BJ (cell line): ENCODE measurements around the gene ARHGEF28. TPM values are rescaled to one million over a fixed set of nuclear protein-coding genes. Genes with fewer than 3 reads are reported as not detected.

Source experiments
- CTCF ChIA-PET: fragments of 350-600 bp; formaldehyde crosslinking; extraction: SDS; loops from one replicate; lab custom pipeline; 2021; ENCODE audit warnings: antibody characterized with exemption, inconsistent platforms; lab: Yijun Ruan, JAX
- POLR2A ChIA-PET: fragments of 300-600 bp; sonication (Branson Sonifier 250); formaldehyde crosslinking; extraction: SDS; loops from one replicate; lab custom pipeline; 2021; ENCODE audit warnings: antibody characterized with exemption; lab: Charles Lee
- DNase-seq: peaks from one replicate; pipeline ENCODE4 v3.0.0-alpha.2; 2011; ENCODE audit warnings: low read depth
- H3K27me3 ChIP-seq: 2 replicates; pipeline ENCODE4 v1.6.0; 2011; ENCODE audit warnings: low read length; ENCODE audit not compliant: control insufficient read depth, insufficient read depth
- H3K36me3 ChIP-seq: 2 replicates; pipeline ENCODE4 v1.5.1; 2011; ENCODE audit warnings: low read length; ENCODE audit not compliant: control insufficient read depth, insufficient read depth
- H3K4me3 ChIP-seq: 2 replicates; pipeline ENCODE4 v1.5.1; 2011; ENCODE audit warnings: low read depth, mild to moderate bottlenecking, control low read depth, low read length
- polyA plus RNA-seq: library from polyadenylated mRNA; depleted of rRNA; stranded (reverse); fragments of >200 nt; gene quantifications from 2 replicates; pipeline ENCODE4 v1.2.3, GENCODE V29; 2011
- TF ChIP-seq, protein P1 (sequence below): IDR thresholded peaks from 2 replicates; pipeline ENCODE4 v1.5.1; 2011; ENCODE audit warnings: low read depth, mild to moderate bottlenecking, control low read depth, inconsistent platforms, low read length, moderate library complexity; ENCODE audit not compliant: insufficient read depth

Gene ARHGEF28
- polyA plus RNA-seq, 1 experiment: 2.8 TPM

- TF ChIP-seq, protein P1, sequence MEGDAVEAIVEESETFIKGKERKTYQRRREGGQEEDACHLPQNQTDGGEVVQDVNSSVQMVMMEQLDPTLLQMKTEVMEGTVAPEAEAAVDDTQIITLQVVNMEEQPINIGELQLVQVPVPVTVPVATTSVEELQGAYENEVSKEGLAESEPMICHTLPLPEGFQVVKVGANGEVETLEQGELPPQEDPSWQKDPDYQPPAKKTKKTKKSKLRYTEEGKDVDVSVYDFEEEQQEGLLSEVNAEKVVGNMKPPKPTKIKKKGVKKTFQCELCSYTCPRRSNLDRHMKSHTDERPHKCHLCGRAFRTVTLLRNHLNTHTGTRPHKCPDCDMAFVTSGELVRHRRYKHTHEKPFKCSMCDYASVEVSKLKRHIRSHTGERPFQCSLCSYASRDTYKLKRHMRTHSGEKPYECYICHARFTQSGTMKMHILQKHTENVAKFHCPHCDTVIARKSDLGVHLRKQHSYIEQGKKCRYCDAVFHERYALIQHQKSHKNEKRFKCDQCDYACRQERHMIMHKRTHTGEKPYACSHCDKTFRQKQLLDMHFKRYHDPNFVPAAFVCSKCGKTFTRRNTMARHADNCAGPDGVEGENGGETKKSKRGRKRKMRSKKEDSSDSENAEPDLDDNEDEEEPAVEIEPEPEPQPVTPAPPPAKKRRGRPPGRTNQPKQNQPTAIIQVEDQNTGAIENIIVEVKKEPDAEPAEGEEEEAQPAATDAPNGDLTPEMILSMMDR: no peak
- ChIA-PET CTCF (interaction anchor here (1.0 to 3.3 kb wide), 16 partner anchors 10 to 1017 kb away, joined by 3 to 38 read pairs (median 4); partner anchors contain the start of gene ENC1), POLR2A (no interaction called here)
- Histone ChIP-seq H3K36me3 (no peaks in the 10 kb centered on the region), H3K4me3 (no peak overlapping the region), H3K27me3 (no peaks in the 10 kb centered on the region)
- DNase-seq: no peak
These were observed 277.2 kb downstream of the ARHGEF28 start for GRCh38 chr5:73903169-73903568.

DNA sequence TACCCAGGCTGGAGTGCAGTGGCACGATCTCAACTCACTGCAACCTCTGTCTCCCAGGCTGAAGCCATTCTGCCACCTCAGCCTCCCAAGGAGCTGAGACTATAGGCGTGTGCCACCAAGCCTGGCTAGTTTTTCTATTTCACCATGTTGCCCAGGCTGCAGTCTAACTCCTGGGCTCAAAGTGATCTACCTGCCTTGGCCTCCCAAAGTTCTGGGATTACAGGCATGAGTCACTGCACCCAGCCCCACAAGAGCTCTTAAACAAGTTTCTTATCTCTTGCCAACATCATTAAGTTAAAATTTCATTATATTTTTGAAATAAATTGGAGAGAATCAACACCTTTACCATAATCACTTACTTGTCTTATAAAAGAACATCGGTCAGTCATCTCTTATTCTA is 280.3 kb downstream of the ARHGEF28 start:
- TF ChIP-seq, protein P1: no peak
- POLR2A ChIA-PET: no interaction called here
- H3K36me3 ChIP-seq: peaks cover 2% of the 10 kb centered on the region; the same call in 1 of the 2 replicates
- H3K4me3 ChIP-seq: no peak overlapping the region
- no peak for DNase-seq
- CTCF ChIA-PET: interaction anchor here (1.1 to 3.6 kb wide), 4 partner anchors 734 to 1142 kb away, joined by 3 to 17 read pairs (median 7); partner anchors contain the start of gene ENC1
- H3K27me3 ChIP-seq: no peaks in the 10 kb centered on the region

DNA sequence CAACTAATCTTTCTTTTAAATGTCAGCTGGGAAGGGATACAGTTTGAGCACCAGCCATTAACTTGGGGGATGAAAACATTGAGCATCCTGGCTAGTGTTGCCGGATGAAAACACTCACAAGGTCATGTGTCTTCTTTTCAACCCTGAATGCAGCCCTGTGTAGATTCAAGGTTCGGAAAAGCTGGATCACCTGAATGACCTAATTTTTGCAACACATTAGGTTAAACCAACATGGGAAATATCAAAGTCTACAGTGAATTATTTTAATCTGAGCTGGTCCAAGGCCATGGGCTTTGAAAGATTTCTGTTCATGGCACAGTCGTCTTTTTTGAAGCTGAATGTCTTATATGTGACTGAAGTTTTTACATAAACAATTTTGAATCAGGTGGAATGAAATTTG is 281.2 kb downstream of the ARHGEF28 start:
- no peaks in the 10 kb centered on the region for H3K27me3 ChIP-seq
- POLR2A ChIA-PET: no interaction called here
- TF ChIP-seq, protein P1: no peak
- CTCF ChIA-PET: interaction anchor here (0.9 to 3.6 kb wide), 5 partner anchors 8 to 1141 kb away, joined by 3 to 17 read pairs (median 4); partner anchors contain the start of gene ENC1
- no peak overlapping the region for H3K4me3 ChIP-seq
- H3K36me3 ChIP-seq: peaks cover 2% of the 10 kb centered on the region; the same call in 1 of the 2 replicates
- DNase-seq: no peak

- no peak for DNase-seq
- peaks cover 2% of the 10 kb centered on the region; the same call in 1 of the 2 replicates for H3K36me3 ChIP-seq
- CTCF ChIA-PET: interaction anchor here (1.0 to 3.6 kb wide), 3 partner anchors 116 to 741 kb away, joined by 3 to 17 read pairs (median 10); no protein-coding TSS in a partner anchor
- POLR2A ChIA-PET: no interaction called here
- no peaks in the 10 kb centered on the region for H3K27me3 ChIP-seq
- TF ChIP-seq, protein P1: no peak
- no peak overlapping the region for H3K4me3 ChIP-seq
These were observed 282.4 kb downstream of the ARHGEF28 start for GRCh38 chr5:73908395-73908794.

GRCh38 chr5:73908846-73909245 is 282.9 kb downstream of the ARHGEF28 start:
- Histone ChIP-seq H3K4me3 (no peak overlapping the region), H3K36me3 (peaks cover 2% of the 10 kb centered on the region; the same call in 1 of the 2 replicates), H3K27me3 (no peaks in the 10 kb centered on the region)
- CTCF ChIA-PET: interaction anchor here (2.5 to 3.6 kb wide), 2 partner anchors 735 to 740 kb away, joined by 10 to 17 read pairs; no protein-coding TSS in a partner anchor
- POLR2A ChIA-PET: no interaction called here
- no peak for DNase-seq
- TF ChIP-seq, protein P1: no peak
